Nephron progenitor cell (in vitro differentiated cells): ENCODE measurements around the gene PPP1R36.
"Not testable (repeated sequence)": the region's sequence is repeated elsewhere in the genome, so short reads cannot be mapped to it uniquely, and the experiment has no call there.

Experiments used
- DNase-seq: peaks from one replicate; pipeline ENCODE4 v3.0.0; 2021
- H3K27ac Mint-ChIP-seq: 2 replicates; pipeline ENCODE4 v1.8.0; 2021; ENCODE audit warnings: mild to moderate bottlenecking, moderate library complexity, mixed read lengths
- H3K27me3 Mint-ChIP-seq: 2 replicates; pipeline ENCODE4 v1.8.0; 2021; ENCODE audit warnings: mild to moderate bottlenecking, low read depth, mixed read lengths; ENCODE audit not compliant: poor library complexity
- H3K36me3 Mint-ChIP-seq: 2 replicates; pipeline ENCODE4 v1.8.0; 2021; ENCODE audit warnings: low read depth, mixed read lengths
- H3K4me1 Mint-ChIP-seq: 2 replicates; pipeline ENCODE4 v1.8.0; 2021; ENCODE audit warnings: mixed read lengths
- H3K4me3 Mint-ChIP-seq: 2 replicates; pipeline ENCODE4 v1.8.0; 2021; ENCODE audit warnings: mild to moderate bottlenecking, moderate library complexity, mixed read lengths
- H3K9me3 Mint-ChIP-seq: 2 replicates; pipeline ENCODE4 v1.8.0; 2021; ENCODE audit warnings: mild to moderate bottlenecking, moderate library complexity, mixed read lengths
- TF ChIP-seq, protein P1 (sequence below): fragments of 200-600 bp; sonication (generic); IDR thresholded peaks from 2 replicates; pipeline ENCODE4 v1.5.0; 2021; ENCODE audit warnings: antibody characterized with exemption

PPP1R36 gene

DNA sequence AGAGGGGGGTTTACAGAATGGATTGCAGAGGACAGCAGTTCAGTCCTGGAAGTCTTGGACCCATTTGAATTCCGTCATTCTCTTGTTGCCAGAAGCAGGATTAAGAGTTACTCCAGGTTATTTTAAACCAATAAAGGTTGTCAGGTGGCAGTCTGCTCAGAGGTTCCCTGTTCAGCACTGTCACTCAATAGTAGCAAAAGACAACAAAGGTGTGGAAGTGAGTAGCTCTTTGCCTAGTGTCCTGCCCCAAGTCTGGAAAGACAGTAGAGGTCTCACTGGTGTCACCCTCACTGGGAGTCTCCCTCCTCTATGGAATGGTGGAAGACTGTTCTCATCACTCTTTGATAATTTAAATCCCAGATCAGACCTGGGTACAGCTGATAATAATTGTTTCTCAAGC is 81.0 kb downstream of the PPP1R36 start:
- TF ChIP-seq, protein P1, sequence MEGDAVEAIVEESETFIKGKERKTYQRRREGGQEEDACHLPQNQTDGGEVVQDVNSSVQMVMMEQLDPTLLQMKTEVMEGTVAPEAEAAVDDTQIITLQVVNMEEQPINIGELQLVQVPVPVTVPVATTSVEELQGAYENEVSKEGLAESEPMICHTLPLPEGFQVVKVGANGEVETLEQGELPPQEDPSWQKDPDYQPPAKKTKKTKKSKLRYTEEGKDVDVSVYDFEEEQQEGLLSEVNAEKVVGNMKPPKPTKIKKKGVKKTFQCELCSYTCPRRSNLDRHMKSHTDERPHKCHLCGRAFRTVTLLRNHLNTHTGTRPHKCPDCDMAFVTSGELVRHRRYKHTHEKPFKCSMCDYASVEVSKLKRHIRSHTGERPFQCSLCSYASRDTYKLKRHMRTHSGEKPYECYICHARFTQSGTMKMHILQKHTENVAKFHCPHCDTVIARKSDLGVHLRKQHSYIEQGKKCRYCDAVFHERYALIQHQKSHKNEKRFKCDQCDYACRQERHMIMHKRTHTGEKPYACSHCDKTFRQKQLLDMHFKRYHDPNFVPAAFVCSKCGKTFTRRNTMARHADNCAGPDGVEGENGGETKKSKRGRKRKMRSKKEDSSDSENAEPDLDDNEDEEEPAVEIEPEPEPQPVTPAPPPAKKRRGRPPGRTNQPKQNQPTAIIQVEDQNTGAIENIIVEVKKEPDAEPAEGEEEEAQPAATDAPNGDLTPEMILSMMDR, result no peak
- Mint-ChIP-seq H3K27ac (no peak overlapping the region), H3K9me3 (no peaks in the 10 kb centered on the region), H3K36me3 (no peaks in the 10 kb centered on the region), H3K27me3 (peaks cover 13% of the 10 kb centered on the region), H3K4me3 (no peak overlapping the region), H3K4me1 (peaks cover 25% of the 10 kb centered on the region)
- DNase-seq, result no peak

DNA sequence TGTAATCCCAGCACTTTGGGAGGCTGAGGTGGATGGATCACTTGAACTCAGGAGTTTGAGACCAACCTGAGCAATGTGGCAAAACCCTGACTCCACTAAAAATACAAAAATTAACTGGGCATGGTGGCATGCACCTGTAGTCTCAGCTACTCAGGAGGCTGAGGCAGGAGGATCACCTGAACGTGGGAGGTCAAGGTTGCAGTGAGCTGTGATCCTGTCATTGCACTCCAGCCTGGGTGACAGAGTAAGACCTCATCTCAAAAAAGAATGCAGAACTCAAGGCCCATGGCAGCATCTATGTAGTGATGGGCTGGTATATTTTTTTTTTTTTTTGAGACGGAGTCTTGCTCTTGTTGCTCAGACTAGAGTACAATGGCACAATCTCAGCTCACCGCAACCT is 81.5 kb downstream of the PPP1R36 start:
- DNase-seq, H3K4me3 Mint-ChIP-seq, H3K27ac Mint-ChIP-seq, H3K36me3 Mint-ChIP-seq, H3K9me3 Mint-ChIP-seq: not testable (repeated sequence)
- Mint-ChIP-seq H3K27me3 (peaks cover 13% of the 10 kb centered on the region), H3K4me1 (peaks cover 21% of the 10 kb centered on the region)

DNA sequence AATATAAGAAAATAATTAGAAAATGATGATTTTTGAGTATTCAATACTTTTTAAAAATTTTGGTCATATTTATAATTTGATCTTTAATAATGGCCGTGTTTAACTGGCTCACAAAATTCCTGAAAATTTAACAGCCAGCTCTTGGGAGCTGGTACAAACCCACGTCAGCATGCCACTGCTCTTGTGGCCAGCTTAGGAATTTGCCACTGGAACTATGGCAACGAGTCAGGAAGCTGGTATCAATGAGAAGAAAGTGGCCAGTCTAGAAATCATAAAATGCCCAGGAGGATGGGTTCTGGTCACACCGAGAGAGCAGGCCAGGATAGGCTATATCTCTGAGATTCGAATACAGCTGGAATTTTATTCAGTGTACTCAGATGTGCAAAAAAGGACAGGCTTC is 82.3 kb downstream of the PPP1R36 start:
- DNase-seq, result no peak

DNA sequence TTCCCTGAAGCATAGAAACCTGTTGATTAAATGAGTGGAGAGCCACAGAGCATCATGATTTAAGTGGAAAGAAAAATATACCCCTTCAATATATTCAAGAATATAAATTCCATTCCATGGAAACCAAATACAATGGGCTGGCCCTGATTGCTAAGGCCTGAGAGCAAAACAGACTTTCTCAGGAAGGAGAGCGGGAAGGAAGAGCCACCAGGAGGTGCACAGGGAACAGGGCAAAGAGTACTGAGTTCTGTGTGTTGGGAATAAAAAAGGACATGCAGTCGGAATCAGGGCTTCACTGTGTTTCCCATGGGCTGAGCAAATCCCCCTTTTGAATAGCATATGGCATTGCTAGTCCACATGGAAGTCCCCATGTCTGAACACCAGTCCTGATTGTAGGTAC is 84.8 kb downstream of the PPP1R36 start:
- Mint-ChIP-seq H3K4me3 (no peak overlapping the region), H3K9me3 (no peaks in the 10 kb centered on the region), H3K27ac (no peak overlapping the region), H3K36me3 (no peaks in the 10 kb centered on the region), H3K4me1 (peaks cover 29% of the 10 kb centered on the region), H3K27me3 (peaks cover 8% of the 10 kb centered on the region)
- DNase-seq, result no peak
- TF ChIP-seq, protein P1, result no peak

More for the DNA sequence above, 82.3 kb downstream of the PPP1R36 start:
- no peak overlapping the region for H3K4me3 Mint-ChIP-seq
- TF ChIP-seq, protein P1, result no peak
- H3K4me1 Mint-ChIP-seq, result peaks cover 17% of the 10 kb centered on the region
- peaks cover 9% of the 10 kb centered on the region for H3K27me3 Mint-ChIP-seq
- H3K9me3 Mint-ChIP-seq, result no peaks in the 10 kb centered on the region
- no peak overlapping the region for H3K27ac Mint-ChIP-seq
- no peaks in the 10 kb centered on the region for H3K36me3 Mint-ChIP-seq

DNA sequence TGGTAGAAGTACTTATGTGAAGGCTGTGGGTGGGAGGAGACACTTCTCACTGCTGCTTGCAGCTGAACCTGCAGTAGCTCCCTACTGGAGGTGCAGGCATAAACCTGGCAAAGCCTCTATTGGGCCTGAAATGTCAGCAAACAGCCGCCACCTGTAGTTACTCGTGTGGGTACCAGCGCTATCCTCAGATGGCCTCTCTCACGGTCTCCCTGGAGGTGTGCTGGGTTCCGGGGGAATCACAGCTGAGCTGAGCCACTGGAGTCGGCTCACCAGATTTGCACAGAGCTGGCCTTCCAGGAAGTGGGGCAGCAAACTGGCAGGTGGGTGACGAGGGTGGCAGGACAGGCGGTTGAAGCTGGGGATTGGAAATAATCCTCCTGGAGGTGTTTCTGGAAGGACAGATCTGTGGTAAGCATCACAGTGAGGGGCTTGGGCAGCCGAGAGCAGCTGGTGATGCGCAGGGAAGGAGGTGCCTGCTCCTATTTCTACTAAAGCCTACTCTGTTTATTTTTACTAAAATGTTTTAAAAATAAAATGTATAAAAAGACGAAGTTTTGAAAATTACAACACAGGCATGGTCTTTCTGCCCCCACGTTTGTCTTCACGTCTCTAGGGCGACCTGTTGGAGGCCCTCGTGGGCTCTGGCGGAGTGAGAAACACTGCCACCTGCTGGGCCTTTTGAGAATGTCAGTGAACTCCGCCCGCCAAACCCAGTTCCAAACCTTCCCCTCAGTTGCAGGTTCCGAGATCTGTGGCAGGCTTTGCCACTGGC is 86.6 kb downstream of the PPP1R36 start:
- Mint-ChIP-seq H3K27me3 (no peaks in the 10 kb centered on the region), H3K27ac (no peak overlapping the region), H3K36me3 (no peaks in the 10 kb centered on the region), H3K9me3 (no peaks in the 10 kb centered on the region), H3K4me3 (no peak overlapping the region), H3K4me1 (peaks cover 29% of the 10 kb centered on the region)
- TF ChIP-seq, protein P1, result peak; percentile 93
- peak; percentile 78 for DNase-seq

DNA sequence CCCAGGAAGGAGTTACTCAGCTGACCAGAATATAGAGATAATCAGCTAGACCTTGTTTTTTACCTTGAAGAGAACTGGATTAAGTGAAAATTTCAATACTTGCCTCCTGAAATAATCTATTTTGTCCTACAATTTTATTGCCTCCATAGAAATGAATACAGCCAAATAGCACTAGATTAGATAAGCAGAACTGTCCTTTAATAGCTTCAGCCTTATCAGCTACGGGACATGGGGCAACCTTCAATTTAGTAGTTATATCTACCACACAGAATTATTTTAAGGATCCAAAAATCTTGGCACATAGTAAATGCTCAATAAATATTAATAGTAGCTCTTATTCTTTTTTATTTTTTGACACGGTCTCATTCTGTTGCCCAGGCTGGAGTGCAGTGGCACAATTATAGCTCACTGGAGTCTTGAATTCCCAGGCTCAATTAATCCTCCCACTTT is 87.2 kb downstream of the PPP1R36 start:
- DNase-seq, result no peak
- no peaks in the 10 kb centered on the region for H3K27me3 Mint-ChIP-seq
- no peak overlapping the region for H3K27ac Mint-ChIP-seq
- TF ChIP-seq, protein P1, result peak; percentile 20
- no peak overlapping the region for H3K4me3 Mint-ChIP-seq
- no peaks in the 10 kb centered on the region for H3K9me3 Mint-ChIP-seq
- H3K4me1 Mint-ChIP-seq, result peaks cover 29% of the 10 kb centered on the region
- H3K36me3 Mint-ChIP-seq, result no peaks in the 10 kb centered on the region
